ENCODE measurements around the gene CYP8B1.
"Not testable (repeated sequence)": the region's sequence is repeated elsewhere in the genome, so short reads cannot be mapped to it uniquely, and the experiment has no call there.

CYP8B1 gene

GRCh38 chr3:42883251-42883930 is 7.7 kb upstream of the CYP8B1 start:
- not testable (repeated sequence) for DNase-seq

DNA sequence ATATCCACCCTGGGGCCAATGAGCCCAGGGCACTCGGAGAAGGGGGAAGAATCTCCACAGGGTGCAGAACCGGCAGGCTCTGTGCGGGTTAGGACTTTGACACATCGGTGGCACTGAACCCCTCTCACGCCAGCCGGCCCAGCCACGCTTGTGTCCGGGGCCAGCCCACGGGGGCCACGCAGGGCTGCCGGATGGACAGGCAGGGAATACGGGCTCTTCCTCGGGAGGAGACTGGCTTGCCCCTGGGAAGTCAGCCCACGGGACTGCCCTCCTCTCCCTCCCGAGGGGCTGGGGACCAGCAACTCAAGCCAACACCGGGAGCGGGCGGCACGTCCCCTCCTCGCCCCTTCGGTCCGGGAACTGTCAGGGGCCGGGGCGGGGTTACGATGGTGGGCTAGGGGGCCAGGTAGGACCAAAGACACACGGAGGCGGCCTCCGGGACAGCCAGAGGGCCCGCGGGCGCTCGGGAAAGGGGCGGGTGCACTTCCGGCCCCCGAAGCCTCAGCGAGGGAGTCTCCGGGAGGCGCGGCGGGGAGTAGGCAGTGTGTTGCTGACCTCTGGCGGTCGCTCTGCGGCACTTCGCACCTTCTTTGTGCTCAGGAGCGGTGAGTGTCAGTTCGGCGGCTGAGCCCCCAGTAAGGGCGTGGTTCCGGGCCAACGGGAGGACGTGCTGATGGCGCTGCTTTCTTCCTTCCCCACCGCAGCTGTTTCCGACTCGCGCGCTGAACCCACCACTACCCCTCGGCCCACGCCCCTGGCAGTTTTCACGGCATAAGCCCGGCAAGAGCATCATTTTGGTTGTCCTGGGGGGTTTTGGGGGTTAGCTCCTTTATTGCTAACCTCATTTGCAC is 5.1 kb upstream of the CYP8B1 start:
- DNase-seq = peak; percentile 61

DNA sequence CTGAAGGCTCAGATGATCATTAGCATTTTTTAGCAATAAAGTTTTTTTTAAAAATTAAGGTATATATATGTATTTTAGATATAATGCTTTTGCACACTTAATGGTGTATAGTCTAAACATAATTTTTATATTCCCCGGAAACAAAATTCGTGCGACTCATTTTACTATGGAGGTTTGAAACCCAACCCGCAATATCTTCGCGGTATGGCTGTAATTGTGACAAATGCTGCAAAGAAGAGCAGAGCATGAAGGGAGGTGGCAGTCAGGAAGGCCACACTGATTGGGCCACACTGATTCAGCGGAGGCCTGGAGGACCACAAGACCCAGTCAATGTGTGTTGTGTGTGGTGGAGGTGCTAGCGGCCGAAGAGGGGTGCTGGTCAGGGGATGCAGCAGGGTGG is 4.5 kb upstream of the CYP8B1 start:
- no peak for DNase-seq

GRCh38 chr3:42877881-42878280 is 2.2 kb upstream of the CYP8B1 start:
- no peak for DNase-seq

DNA sequence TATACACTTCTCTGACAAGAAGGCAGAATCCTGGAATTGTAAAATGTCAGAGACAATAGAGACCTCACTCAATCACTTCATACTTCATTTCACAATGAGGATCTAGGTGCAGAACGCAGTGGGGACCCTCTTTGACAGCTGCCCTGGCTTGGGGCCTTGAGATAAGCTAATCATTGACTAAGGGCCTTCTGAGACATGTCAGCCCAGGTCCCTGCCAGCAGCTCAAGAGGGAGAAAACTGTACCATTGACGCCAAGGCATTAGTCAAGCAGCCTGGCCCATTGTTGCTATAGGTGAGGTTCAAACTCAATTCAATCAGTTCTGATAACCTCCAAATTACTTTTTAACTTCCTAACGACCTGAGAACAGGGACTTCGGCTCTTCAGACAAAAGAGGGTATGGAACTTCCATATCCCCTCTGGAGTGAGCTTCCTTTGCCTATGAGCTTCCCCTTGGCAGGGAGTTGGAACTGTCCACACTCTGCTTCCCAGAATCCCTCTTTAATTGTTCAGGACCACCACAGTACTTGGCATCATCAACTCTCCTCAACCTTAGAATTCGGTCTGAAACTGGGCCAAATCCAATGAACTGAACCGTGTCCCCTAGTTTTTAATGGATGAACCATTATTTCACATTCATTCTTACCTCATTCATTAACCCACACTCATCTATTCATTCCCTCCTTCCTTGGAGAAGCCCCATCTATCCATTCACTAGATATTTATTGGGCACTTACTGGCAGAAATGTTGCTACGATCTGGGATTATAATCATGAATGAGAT is 1.5 kb upstream of the CYP8B1 start:
- DNase-seq = no peak

DNA sequence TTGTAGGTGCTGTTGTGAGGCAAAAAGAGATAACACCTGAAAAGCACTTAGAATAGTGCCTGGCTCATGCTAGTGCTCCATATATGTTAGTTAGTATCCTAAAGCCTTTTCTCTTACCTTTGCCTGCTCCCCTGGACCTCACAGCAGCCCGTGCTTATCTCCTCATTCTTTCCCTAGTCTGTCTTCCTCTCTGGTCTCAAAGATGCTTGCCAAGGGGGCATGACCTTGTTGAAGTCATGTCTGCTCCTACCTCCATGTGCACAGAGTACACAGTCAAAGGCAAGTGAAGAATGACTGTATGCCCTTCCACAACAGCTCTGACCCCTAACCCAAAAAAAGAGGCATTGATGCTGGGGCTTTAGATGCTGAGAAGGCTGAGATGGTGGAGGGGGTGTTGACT is 722 bp upstream of the CYP8B1 start:
- no peak for DNase-seq

GRCh38 chr3:42874749-42875148 is 930 bp downstream of the CYP8B1 start:
- DNase-seq = no peak

DNA sequence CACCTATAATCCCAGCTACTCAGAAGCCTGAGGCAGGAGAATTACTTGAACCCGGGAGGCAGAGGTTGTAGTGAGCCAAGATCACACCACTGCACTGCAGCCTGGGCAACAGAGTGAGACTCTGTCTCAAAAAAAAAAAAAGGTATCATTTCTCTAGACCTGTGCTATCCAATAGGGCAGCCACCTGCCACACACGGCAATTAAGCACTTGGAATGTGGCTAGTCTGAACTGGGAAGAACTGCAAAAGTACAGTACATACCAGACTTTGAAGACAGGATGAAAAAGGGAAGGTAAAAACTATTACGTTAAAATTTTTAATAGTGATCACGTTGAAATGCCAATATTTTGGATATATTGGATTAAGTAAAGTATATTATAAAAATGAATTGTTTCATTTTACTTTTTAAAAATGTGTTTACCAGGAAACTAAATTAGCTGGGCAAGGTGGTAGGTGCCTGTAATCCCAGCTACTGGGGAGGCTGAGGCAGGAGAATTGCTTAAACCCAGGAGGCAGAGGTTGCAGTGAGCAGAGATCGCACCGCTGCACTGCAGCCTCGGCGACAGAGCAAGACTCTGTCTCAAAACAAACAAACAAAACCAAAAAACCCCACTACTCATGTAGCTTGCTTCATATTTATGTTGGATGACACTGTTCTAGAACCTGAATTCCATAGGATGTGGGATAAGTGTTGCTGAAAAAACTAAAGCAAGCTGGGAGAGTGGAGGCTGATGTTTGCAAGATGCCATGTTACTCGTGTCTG is 2.3 kb downstream of the CYP8B1 start:
- no peak for DNase-seq

GRCh38 chr3:42872718-42873117 is 3.0 kb downstream of the CYP8B1 start:
- no peak for DNase-seq

- no peak for DNase-seq
Measured at GRCh38 chr3:42871592-42872196, 4.0 kb downstream of the CYP8B1 start.

- DNase-seq = no peak
Measured at GRCh38 chr3:42868841-42869240, 6.8 kb downstream of the CYP8B1 start.

DNA sequence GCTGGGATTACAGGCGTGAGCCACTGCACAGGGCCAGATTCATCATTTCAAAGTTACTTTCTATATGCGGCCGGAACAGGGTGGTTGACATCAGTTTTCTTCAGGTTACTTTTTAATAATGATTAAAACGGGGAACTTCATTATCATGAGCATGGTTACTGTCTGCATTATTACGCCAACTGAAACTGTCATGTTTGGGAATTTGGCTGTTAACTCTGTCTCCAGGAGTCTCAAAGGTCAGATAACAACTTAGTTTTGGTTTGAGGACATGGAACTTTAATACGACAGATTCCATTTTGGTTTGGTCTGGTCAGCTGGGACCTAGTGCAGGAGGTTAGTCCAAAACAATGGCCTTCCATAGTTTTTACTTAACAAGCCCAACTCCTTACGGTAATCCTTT is 8.5 kb downstream of the CYP8B1 start:
- DNase-seq = no peak

DNA sequence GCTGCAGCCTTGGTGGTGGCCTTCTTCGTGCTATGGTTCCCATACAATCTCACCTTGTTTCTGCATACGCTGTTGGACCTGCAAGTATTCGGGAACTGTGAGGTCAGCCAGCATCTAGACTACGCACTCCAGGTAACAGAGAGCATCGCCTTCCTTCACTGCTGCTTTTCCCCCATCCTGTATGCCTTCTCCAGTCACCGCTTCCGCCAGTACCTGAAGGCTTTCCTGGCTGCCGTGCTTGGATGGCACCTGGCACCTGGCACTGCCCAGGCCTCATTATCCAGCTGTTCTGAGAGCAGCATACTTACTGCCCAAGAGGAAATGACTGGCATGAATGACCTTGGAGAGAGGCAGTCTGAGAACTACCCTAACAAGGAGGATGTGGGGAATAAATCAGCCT is 10.4 kb downstream of the CYP8B1 start:
- DNase-seq = no peak

DNA sequence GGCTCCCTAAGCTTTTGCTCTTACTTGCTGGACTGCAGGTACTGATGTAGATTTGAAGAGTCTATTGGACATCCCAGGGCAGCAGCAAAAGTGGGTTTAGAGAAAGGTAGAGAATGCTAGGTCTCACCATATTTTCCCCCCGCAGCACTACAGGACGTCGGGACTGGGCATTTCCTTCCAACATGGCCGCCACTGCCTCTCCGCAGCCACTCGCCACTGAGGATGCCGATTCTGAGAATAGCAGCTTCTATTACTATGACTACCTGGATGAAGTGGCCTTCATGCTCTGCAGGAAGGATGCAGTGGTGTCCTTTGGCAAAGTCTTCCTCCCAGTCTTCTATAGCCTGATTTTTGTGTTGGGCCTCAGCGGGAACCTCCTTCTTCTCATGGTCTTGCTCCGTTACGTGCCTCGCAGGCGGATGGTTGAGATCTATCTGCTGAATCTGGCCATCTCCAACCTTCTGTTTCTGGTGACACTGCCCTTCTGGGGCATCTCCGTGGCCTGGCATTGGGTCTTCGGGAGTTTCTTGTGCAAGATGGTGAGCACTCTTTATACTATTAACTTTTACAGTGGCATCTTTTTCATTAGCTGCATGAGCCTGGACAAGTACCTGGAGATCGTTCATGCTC is 11.2 kb downstream of the CYP8B1 start:
- DNase-seq = no peak

GRCh38 chr3:42856544-42856943 is 19.1 kb downstream of the CYP8B1 start:
- DNase-seq = no peak

DNA sequence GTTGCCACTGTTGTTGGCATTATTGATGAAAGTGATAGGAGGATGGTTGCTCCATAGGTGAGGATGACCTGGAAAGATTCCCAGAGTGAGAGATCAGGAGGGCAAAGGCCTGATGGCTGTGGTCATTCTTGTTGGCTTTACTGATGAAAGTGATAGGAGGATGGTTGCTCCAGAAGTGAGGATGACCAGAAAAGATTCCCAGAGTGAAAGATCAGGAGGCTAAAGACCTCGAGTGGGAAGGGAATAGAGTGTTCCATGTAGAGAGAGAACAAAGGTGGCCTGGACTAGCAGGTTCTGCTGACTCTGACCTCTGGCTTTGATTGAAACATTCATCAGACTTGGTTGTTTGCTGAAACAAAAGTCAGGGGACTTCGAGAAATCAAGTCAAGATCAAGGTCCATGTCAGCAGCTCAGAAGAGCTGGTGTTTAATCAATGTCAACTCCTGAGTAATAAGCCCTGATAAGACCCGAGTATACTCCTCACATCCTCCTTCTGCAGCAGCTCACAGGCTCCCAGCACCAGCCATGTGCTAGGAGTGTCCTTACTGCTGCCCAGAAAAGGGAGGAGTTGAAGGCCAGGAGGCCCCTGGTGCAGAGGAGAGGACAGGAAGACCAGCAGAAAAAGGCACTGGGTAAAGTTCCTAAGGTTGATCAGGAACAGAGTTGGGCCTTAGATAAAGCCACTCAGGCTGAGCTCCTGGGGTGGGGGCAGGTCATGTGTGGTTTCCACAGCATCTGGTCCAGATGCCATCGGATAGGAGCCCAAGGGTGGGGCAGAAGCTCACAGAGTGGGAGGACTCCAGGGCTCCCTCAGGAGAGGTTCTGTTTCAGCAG is 19.9 kb downstream of the CYP8B1 start:
- no peak for DNase-seq

DNA sequence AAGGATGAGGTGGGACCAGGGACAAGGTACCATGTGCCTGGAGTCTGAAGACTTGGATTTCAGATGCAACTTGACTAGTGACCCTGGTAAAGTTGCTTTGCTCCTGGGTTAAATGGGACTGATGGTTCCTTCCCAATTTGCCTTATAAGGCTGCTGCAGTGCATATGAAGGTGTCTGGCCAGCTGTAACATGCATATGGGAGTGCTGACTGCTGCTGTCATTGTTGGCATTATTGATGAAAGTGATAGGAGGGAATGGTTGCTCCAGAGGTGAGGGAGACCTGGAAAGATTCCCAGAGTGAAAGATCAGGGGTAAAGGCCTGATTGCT is 20.5 kb downstream of the CYP8B1 start:
- no peak for DNase-seq

- DNase-seq = peak; percentile 14
Measured at GRCh38 chr3:42853739-42854302, 21.9 kb downstream of the CYP8B1 start.

DNA sequence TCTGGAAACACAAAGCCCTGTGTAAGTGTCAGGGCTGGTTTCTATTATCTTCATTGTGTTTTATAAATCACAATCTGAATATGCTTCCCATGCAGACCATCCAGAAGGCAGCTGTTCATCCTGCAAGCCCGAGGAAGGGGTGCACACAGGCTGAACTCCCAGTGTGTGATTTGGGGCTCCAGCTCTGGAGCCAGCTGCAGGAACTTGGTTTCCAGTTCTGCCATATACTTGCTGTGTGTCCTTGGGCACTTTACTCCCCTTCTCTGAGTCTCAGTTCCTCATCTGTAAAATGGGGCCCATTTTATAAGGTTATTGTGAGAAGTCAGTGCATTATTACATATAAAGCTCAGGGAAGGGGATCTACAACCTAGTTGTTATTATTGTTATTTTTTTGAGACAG is 22.6 kb downstream of the CYP8B1 start:
- DNase-seq = no peak

- no peak for DNase-seq
Measured at GRCh38 chr3:42852441-42852840, 23.2 kb downstream of the CYP8B1 start.
